Dermis blood vessel endothelial cell (primary cell): ENCODE measurements around the gene SLC25A53. TPM values are rescaled to one million over a fixed set of nuclear protein-coding genes. Genes with fewer than 3 reads are reported as not detected.
"Not testable (repeated sequence)": the region's sequence is repeated elsewhere in the genome, so short reads cannot be mapped to it uniquely, and the experiment has no call there.

Source experiments
- DNase-seq: peaks from one replicate; pipeline ENCODE4 v3.0.0; 2010
- total RNA-seq: library from RNA; depleted of rRNA; stranded (reverse); fragments of >200 nt; gene quantifications from 2 replicates; pipeline ENCODE4 v1.2.3, GENCODE V29; 2014

The SLC25A53 gene
- total RNA-seq, 1 donor from 2014 or later: 5.3 TPM

DNA sequence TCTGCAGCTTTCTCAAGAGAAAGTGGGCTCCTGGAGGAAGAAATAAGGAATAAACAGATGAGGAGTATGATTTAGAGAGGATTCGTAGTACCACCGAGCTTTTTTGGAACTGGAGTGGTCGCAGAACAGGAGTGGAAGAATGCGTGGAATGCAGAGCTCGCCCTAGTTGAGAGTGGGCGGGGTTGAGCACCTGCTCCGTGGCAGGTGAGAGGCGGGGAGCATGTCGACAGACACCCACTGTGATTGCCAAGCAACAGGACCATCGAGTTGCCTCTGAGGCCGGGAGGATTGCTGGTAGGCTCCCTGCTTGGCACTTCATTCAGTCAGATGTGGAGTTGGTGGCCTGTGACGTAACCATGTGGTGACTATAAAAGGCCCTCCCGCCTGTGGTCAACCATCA, 101.9 kb downstream of the SLC25A53 start:
- not testable (repeated sequence) for DNase-seq

Other genes starting within 250 kb of the SLC25A53 start
- 2.8 and 6.5 TPM in 2 replicates for gene TMSB15B, start 194.4 kb downstream of the SLC25A53 start, total RNA-seq
- not detected in 2 replicates for gene H2BW1, start 143.3 kb downstream of the SLC25A53 start, total RNA-seq
- not detected in 2 replicates for gene H2BW2, start 117.1 kb downstream of the SLC25A53 start, total RNA-seq
- gene TMSB15C, start 80.8 kb downstream of the SLC25A53 start, total RNA-seq: 2.3 and 4.3 TPM in 2 replicates
- 1.1 and 1.4 TPM in 2 replicates for gene ZCCHC18, start 44.5 kb downstream of the SLC25A53 start, total RNA-seq
- 27.4 and 32.7 TPM in 2 replicates for gene FAM199X, start 9.4 kb upstream of the SLC25A53 start, total RNA-seq
- not detected in 2 replicates for gene ESX1, start 97.9 kb upstream of the SLC25A53 start, total RNA-seq